GM19324 (cell line): Measurements from ENCODE around the gene MEGF11.

Experiments
- ATAC-seq: cut with Tn5 transposase; IDR thresholded peaks from one replicate; pipeline ENCODE4 v1.9.1; 2021; ENCODE audit warnings: mild to moderate bottlenecking, moderate library complexity; ENCODE audit not compliant: unreplicated experiment, low FRiP score

The MEGF11 gene

DNA sequence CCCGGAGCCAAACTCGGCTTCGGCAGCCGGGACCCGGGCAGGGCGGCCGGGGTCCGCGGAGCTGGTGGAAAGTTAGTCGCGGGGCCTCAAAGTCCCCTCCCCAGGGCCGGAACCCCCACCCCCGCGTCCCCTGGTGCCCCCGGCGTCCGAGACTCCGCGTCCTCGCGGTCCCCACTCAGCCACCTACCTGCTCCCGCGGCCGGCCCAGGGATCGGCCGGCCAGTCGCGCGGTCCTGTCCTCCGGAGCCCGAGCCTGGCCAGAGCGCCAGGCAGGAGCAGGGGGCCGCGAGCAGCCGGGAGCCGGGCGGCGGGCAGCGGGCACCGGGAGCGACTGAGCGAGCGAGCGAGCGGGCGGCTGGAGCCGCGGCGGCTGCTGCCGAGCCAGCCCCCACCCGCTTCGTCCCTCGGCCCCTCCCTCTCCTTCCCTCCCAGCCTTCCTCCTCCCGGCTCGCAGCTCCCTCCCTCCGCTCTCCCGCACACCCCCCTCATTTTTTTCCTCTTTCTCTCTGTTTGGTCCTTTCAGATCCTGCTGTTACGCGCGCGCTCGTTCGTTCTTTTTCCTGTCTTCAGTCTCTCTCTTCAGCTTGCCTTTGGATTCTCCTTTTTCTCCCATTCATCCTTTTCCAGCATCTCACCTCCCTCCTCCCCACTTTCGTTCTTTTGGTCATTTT, at the start of gene MEGF11:
MEGF11 (minus strand) TSS at position 333 of the 671 bp plus-strand sequence. CDS start 125,347 bp downstream, outside the sequence.
- no peak for ATAC-seq

DNA sequence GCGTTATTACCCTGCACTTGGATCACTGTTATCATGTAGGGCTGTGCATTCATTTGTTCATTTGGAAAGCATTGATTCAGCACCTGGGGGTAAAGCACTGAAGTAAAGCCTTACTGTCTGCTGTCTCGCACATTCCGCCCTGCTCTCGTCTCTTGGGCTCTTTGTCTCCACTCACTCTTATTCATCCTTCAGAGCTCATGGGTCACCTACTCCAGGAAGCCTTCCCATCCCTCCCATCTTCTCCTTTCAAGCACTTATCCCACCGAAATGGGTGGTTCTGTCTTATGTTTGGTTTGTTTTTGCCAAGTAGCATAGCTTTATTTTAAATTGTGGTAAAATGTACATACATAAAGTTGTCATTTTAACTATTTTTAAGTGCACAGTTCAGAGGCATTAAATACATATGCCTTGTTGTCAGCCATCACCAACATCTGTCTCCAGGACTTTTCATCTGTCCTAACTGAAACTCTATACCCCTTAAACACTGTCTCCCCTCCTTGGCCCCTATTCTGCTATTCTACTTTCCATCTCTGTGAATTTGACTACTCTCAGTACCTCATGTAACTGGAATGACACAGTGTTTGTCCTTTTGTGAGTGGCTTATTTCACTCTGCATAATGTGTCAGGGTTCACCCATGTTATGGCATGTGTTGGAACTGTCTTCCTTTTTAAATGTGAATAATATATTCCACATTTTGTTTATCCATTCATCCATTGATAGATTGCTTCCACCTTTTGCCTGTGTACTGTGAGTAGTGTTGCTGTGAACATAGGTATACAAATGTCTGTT, 49.1 kb upstream of the MEGF11 start:
- no peak for ATAC-seq

DNA sequence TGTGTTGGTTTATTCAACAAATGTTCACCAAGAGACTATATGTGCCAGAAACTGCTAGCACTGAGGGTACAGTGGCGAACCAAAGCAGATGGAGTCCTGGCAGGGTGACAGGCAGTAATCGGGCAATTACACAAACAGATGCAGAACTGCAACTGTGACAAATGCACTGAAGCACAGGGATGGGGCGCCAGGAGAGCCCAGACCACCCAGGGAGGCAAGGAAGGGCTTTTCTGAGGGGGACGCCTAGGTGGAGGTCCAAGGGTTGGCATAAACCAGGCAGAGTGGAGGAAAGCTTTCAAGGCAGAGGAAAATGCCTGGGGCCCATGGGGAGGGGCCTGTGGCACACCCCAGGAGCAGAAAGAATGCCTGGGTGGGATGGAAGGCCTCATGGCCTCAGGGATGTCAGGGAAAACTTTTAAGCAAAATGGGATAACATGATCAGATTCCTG, 45.3 kb upstream of the MEGF11 start:
- ATAC-seq, result no peak

DNA sequence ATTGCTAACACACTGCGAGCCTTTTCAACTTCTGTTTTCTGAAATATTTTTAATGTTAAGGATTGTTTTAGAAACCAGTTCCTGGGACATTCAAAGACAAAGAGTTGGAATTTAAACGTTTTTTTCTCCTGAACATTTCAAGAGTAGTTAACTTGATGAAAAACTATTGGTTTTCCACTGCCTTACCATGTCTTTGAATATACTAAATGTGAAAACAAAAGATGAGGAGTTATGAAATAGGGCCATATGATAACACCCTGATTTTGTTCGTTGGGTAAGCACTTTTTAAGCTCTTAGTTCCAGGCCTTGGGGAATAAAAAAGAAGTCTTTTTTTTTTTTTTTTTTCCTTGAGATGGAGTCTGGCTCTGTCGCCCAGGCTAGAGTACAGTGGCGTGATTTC, 42.6 kb upstream of the MEGF11 start:
- no peak for ATAC-seq

DNA sequence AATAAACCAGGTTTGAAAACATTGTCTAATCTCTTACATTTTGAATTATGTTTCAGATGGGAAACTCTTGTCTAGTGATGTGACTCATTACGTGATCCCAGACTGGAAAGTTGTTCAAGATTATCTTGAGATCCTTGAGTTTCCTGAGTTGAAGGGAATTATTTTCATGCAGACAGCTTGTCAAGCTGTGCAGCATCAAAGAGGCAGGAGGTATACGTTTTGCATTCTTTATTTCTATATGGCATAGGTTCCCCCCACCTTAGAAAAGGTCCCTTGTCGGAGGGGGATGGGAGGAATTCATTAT, 41.3 kb upstream of the MEGF11 start:
- ATAC-seq, result no peak

DNA sequence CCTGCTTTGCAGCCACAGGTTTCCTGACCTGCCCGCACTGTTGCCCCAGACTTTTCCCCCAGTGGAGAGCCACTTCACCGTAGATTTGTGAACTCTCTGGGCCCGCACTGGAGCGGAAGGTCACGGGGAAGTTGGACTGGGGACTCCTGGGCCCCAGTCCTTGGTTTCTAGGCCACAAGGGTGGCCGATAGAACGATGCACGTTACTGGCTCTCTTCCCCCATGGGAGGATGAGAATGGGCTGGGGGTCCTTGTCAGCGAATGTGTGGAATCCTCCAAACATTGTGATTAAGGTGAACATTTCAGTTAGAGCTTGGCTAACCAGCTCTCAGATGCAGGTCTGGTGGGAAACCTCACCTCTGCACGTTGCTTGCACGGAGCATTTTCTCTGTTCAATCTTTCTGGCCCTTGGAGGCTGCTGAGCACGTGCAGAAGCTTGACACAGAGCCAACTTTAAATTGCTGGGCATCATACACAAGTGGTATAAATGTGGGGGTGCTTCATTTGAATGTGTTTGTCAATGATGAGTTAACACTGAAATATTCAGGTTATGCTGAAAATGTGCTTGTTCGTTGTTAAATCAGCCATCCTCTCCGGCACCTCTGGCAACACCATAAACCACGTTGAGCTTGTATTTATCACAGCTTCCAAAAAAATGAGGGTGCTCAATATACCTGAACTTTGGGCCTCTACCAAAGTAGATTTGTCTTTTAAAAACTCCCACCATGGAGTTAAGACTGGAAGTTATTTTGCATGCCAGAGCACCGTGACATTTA, 40.8 kb upstream of the MEGF11 start:
- peak; percentile 23 for ATAC-seq

DNA sequence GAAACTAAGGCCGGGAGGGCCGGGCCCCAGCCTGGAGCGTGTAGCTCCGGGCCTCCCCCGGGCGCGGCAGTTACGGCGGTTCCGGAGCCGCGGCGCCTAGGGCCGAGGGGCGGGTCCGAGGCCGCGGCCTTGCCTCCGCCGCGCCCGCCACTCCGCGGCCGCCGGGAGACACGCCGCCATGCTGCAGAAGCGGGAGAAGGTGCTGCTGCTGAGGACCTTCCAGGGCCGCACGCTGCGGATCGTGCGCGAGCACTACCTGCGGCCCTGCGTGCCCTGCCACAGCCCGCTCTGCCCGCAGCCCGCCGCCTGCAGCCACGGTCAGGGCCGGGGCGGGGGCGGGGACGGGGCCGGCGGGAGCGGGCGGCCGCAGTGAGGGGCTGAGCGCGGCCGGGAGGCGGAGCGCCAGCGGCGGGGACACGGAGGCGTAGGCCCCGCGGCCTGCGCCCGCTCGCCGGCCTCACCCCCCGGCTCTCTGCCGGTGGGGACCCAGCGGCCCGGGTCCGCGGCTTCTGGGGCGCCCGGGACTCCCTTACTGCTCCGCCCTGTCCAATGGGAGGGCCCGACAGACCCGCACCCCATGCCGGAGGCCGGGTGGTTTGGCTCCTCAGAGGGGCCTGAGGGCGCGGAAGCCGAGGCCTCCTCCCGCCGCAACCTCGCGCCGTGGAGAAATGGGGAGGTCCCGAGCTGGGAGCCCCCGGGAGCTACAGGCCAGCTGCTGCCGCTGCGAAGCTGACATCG, 40.0 kb upstream of the MEGF11 start, which contains the start of gene DIS3L:
DIS3L (plus strand) TSS at position 150 of the 738 bp plus-strand sequence; CDS start at position 179, 29 bp downstream.
- ATAC-seq, result peak; percentile 76

DNA sequence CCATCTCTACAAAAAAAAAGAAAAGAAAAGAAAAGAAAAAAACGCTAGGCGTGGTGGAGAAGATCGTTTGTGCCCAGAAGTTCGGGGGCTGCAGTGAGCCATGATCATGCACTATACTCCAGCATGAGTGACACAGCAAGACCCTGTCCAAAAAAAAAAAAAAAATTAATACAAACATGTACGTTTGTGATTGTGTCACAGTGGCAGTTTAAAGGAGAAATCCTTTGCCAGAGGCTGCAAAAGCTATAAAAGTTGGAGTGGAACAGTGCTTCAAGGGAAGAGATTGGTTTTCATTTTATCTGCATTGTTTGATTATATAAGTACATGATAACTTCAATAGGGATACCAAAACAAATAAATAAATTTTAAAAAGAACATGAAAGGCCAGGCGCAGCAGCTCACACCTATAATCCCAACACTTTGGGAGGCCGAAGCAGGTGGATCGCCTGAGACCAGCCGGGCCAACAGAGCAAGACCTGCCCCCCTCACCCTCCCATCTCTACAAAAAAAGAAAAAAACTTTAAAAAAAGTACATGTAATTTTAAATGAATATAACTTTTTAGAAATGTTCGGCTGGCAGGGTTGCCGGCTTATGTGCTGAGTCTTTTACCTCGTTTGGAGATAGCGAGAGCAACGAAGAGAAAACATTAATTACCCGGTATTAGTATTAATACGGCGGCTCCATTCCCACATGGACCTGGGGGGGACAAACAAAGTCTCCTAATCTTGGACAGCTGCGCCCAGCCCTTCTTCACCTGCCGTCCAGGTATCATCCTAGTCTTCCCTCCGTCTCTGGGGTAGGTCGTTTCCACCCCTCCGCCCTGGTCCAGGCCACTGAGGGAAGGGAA, 39.2 kb upstream of the MEGF11 start:
- no peak for ATAC-seq

DNA sequence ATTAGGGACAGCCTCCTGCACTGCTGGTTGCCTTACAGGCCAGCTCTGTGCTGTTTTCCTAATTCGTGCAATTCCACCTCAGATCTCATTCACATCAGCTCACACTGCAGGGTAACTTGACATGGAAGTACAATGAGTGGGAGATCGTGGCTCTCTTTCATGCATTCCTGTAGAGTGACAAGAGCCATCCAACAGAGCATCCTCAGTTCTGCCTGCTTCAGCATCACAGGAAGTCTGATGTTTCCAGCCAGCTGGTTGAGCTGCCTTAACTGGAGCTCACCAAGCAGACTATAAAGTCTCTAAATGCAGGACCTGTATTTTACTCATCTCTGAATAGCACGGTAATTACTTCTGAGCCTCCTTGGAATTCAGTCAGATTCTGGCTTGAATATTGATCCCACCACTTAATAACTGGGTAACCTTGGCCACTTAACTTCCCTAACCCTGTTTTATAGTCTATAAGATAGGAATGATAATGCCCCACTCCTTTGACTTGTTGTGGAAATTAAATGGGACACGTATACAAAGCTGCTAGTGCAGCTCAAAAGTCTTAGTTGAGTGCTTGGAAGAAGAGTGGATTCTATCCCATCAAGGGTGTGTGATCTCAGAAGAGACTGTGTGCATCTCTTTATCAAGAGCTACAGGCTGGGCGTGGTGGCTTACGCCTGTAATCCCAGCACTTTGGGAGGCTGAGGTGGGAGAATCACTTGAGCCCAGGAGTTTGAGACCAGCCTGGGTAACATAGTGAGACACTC, 38.4 kb upstream of the MEGF11 start:
- ATAC-seq, result no peak

DNA sequence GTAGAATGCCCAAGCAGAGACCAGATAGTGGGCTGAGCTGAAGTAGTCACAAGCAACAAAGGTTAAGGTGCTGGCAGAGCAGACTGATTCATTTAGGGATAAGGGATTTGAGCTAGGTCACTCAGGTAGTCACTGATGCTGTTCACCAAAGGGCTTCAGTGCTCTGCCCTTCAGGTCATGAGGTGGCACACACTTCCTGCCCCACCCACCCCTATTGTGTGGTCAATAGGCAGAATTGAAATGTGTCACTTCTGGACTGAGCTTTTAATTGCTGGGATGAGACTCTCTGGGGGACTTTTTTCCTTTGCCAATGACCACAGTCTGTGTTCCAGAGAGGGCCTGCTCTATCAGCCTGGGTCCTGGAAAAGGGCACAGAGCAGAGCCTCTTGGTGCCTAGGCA, 37.0 kb upstream of the MEGF11 start:
- ATAC-seq, result no peak

DNA sequence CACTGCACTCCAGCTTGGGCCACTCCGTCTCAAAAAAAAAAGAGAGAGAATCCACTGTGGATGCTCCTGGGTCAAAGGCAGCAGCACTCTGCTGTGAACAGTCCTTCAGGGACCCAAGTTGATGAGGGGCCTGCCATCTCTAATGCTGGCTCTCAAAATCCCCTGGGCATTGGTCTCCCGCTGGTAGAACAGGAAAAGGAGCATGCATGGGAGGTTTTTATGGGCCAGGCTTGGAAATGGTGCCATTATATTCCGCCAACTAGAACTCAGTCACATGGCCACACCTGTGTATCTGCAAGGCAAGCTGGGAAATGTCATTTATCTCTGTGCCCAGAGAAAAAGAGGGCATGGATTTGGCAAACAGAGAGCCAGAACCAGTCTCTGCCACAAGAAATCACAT, 36.5 kb upstream of the MEGF11 start:
- ATAC-seq, result no peak

DNA sequence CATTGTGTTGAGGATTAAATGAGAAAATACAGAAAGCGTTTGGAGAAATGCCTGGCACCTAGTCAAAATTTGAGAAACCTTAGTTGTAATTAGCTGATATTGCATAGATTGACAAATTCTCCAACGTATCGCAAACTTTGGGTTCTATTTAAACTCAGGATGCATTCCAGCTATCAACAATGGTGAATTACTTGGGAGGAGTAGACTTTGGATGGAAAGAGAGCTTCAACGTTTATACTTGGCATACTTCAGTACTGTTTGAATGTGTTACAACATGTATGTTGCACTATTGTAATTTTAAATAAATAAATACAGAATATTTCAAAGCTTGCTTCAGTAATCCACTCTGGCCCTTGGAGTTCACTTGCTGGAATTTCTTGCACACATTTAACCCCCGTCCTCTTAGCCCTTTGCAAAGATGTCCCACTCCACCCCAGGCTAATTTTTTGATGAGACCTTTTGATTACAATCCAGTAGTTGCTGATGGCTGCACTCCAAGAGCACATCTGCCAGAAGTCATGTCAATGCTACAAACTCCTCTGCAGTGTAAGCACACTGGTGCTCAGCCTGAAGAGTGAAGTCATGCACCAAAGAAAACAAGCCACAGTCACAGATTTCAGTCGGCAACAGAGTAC, 35.1 kb upstream of the MEGF11 start:
- ATAC-seq, result no peak

DNA sequence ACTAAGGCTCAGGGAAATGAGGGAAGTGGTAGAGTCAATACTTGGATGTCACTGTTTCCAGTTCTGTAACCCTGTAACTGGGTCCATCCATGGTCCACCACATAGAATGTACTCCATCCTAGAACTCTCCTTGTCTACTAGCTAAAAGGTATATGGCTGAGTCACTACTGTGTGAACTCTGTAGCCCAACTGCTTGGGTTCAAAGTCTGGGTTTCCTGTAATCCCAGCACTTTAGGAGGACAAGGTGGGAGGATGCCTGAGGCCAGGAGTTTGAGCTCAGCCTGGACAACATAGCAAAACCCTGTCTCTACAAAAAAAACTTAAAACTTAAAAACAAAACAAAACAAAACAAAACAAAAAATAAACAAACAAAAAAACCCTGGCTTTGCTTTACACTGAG, 34.5 kb upstream of the MEGF11 start:
- no peak for ATAC-seq

DNA sequence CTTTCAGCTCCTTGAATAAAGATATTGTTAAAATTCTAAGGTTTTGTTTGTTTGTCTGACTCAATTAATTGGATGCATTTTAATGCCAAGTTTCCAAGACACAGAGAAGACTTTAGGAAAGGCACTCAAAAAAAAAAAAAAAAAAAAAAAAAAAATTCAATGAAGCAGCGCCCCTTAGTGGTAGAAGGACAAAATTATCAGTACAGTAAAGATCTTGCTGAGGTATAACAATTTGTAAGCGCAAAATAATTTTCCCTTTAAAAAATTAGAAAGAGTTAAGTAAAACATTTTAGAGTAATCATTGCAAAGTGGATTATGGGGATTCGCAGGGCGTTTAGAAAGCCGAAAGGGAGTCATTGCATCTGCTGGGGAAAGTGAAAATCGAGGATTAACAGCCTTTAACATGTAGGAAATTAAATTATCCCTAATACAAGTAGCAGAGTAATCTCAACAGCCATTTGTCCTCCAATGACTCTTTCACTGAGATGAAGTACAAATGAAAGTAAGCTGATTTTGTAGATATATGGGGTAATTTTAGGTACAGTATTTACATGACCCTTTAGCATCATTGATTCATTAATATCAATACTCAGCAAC, 34.0 kb upstream of the MEGF11 start:
- ATAC-seq, result no peak

DNA sequence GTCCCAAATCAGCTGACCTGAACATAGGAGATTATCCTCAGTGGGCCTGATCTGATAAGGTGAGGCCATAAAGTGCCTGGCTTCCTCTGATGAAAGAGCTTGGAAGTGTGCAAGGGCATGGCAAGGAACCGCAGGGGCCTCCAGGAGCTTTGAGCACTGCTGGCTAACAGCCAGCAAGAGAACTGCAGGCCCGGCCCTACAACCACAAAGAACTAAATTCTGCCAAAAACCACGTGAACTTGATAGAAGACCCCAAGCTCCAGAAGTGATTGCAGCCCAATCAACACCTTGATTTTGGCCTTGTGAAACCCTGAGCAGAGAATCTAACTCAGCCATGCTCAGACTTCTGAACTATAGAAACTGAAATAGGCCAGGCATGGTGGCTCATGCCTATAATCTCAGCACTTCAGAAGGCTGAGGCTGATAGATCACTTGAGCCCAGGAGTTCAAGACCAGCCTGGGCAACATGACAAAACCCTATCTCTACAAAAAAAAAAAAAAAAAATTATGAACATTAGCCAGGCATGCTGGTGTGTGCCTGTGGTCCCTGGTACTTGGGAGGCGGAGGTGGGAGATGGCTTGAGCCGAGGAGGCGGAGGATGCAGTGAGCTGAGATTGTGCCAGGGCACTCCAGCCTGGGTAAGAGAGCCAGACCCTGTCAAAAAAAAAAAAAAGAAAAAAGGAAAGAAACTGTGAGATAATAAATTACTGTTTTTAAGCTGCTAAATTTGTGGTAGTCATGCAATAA, 32.2 kb upstream of the MEGF11 start:
- no peak for ATAC-seq

DNA sequence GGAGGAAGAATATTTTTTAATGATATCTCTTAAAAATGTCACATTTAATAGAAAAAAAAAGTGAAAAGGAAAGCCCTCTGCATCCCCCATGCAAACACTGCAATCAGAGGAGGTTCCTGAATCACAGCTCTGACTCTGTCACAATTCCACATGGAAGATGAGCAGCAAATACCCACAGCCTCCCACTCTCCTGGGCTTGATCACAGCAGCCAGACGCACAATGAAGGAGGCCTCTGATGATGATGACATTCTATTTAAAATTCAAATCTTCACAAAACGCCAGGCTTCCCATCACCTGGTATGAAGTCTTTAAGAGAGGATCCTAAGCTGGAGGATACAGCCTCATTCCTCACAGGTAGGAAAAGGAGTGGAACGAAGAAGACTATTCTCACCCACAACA, 30.7 kb upstream of the MEGF11 start:
- ATAC-seq, result no peak

DNA sequence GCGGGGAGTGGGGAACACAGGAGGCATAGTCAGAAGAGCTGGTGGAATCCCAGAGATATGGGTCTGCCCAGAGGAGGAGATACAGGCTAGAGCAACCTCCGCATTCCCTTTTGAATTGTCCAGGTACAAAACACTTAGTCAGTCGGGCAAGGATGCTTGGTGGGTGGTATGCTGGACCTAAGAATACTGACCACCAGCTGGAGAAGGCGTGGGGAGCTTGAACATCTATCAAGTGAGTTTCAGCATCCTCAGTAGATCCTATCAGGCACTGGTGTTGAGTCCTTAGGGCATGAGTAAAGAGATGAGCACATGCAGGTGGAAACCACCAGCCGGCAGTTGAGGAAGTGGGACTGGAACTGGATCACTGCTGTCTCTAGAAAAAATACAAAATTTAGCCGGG, 25.1 kb upstream of the MEGF11 start:
- no peak for ATAC-seq

DNA sequence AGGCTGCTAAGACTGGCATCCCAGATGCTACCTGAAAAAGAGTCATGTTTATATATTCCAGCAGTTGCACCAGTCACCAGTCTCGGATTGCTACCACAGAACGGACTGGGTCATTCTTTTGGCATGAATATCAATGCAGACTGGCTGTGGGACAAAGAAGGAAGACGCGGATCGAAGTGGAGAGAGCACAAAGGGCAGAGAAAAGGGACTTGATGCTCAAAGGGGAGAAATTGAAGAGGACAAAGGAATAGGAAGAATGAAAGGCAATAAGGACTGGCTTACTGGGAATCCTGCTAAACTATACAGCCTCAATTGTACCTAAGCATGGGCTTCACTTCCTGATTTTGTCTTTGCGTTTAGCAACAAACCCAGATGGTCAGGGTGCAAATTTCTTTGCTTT, 24.5 kb upstream of the MEGF11 start:
- ATAC-seq, result no peak
